ENCODE measurements around the gene SLC9A8. TPM values are rescaled to one million over a fixed set of nuclear protein-coding genes. Genes with fewer than 3 reads are reported as not detected.
A peak's percentile ranks its signal among the peaks of the same experiment; 100 is the strongest.

SLC9A8 gene
- total and polyA plus RNA-seq, 8 donors = 7.5 to 16.7 (median 8.8) TPM

DNA sequence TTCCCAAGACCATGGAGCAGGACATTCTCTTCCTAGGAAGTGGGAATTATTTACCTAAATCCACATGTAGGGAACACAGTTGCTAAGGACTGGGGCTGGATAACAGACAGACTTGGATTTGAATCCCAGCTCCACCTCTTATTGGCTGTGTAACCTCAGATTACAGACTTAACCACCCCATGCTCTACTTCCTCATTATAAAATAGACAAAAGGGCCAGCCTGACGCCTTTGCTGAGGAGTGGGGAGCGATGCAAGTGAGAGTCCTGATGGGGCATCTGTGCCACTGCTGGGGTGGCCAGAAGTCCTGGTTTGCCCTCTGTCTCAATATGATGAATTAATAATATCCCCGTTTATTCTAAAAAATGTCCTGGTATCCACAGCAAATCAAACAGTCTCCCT lies 55.9 kb downstream of the SLC9A8 start:
- no peak for ATAC-seq
- TF ChIP-seq, protein P1, sequence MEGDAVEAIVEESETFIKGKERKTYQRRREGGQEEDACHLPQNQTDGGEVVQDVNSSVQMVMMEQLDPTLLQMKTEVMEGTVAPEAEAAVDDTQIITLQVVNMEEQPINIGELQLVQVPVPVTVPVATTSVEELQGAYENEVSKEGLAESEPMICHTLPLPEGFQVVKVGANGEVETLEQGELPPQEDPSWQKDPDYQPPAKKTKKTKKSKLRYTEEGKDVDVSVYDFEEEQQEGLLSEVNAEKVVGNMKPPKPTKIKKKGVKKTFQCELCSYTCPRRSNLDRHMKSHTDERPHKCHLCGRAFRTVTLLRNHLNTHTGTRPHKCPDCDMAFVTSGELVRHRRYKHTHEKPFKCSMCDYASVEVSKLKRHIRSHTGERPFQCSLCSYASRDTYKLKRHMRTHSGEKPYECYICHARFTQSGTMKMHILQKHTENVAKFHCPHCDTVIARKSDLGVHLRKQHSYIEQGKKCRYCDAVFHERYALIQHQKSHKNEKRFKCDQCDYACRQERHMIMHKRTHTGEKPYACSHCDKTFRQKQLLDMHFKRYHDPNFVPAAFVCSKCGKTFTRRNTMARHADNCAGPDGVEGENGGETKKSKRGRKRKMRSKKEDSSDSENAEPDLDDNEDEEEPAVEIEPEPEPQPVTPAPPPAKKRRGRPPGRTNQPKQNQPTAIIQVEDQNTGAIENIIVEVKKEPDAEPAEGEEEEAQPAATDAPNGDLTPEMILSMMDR (IDR thresholded peaks at IDR 0.05) = no peak

DNA sequence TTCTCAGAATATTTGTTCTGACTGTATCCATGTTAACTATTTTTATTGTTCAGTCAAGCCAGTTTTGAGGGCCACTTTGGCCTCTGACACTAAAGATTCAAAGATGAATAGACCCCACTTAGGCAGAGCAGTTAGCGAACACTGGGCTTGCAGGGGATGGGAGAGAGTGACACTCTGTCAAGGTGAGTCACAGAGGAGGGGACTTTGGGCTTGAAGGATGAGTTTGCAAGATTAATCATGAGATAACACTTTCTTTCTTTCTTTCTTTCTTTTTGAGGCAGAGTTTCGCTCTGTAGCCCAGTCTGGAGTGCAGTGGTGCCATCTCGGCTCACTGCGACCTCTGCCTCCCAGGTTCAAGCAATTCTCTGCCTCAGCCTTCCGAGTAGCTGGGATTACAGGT lies 56.3 kb downstream of the SLC9A8 start:
- no peaks in the 10 kb centered on the region for H3K4me1 ChIP-seq
- no peak overlapping the region for H3K27ac ChIP-seq
- DNase-seq = no peak
- H3K4me3 ChIP-seq = no peak overlapping the region
- H3K36me3 ChIP-seq = peaks cover 0 to 95% of the 10 kb centered on the region in 2 donors
- H3K9me3 ChIP-seq = no peaks in the 10 kb centered on the region
- no peaks in the 10 kb centered on the region for H3K27me3 ChIP-seq
- ATAC-seq = no peak
- intact Hi-C loops (cut with DNase I) = no loop called here
- TF ChIP-seq, protein P1 (IDR thresholded peaks at IDR 0.05) = no peak

More for the DNA sequence above, 55.9 kb downstream of the SLC9A8 start:
- Histone ChIP-seq H3K4me1 (no peaks in the 10 kb centered on the region), H3K9me3 (no peaks in the 10 kb centered on the region), H3K27ac (no peak overlapping the region), H3K27me3 (no peaks in the 10 kb centered on the region), H3K36me3 (peaks cover 0 to 95% of the 10 kb centered on the region in 2 donors), H3K4me3 (no peak overlapping the region)
- intact Hi-C loops (cut with DNase I) = no loop called here
- no peak for DNase-seq

DNA sequence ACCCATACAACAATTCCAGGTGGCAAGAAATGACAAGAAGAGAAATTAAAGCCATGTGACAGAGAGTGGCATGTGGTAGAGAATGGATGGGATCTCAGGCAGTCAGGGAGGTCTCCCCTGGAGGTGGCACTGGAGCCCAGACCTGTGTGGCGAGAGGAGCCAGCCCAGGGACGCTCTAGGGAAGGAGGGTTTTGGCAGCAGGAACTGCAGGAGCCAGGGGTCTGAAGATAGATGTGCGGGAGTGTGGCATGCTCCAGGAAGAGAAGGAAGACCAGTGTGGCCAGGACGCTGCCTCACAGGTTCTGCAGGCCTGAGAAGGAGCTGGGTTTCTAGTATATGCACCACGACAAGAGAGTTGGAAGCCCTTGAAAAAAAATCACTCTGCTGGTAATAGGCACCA lies 57.6 kb downstream of the SLC9A8 start:
- H3K27me3 ChIP-seq = no peaks in the 10 kb centered on the region
- peaks cover 0 to 95% of the 10 kb centered on the region in 2 donors for H3K36me3 ChIP-seq
- no peak overlapping the region for H3K4me3 ChIP-seq
- no peaks in the 10 kb centered on the region for H3K9me3 ChIP-seq
- peak in 1 of 4 donors; percentile 3 for DNase-seq
- H3K27ac ChIP-seq = no peak overlapping the region
- no peak for ATAC-seq
- H3K4me1 ChIP-seq = no peaks in the 10 kb centered on the region
- TF ChIP-seq, protein P1 (IDR thresholded peaks at IDR 0.05) = no peak
- intact Hi-C loops (cut with DNase I) = no loop called here

DNA sequence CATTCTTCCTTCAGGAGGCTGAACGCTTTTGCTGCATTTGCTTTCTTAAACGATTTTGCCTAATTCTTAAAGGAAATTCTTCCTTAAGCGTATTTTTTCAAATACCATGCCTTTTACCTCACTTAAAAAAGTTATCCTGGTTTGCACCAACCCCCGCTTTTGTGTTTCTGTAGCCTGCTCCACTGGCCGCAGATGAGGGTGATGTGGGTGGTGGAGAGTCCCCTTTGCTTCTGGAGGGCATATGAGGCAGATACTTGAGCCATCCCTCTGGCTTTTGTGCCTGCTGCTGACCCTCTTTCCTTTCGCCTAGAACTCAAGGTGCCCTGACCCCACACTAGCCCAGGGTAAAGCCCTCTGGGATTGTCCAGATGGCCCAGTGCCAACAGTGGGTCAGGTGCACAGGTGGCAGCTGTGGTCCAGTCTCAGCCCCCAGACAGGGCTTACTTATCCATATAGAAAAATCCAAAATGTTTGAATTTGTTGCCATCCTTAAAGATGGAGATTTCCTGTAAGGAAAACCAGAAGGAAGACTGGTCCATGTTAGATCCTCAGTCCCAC lies 58.8 kb downstream of the SLC9A8 start:
- peaks cover 0 to 95% of the 10 kb centered on the region in 2 donors for H3K36me3 ChIP-seq
- H3K27me3 ChIP-seq = no peaks in the 10 kb centered on the region
- H3K27ac ChIP-seq = no peak overlapping the region
- DNase-seq (no peak), ATAC-seq (no peak)
- TF ChIP-seq, protein P1 (IDR thresholded peaks at IDR 0.05) = no peak
- no peaks in the 10 kb centered on the region for H3K9me3 ChIP-seq
- intact Hi-C loops (cut with DNase I) = no loop called here
- H3K4me3 ChIP-seq = no peak overlapping the region
- H3K4me1 ChIP-seq = no peaks in the 10 kb centered on the region

DNA sequence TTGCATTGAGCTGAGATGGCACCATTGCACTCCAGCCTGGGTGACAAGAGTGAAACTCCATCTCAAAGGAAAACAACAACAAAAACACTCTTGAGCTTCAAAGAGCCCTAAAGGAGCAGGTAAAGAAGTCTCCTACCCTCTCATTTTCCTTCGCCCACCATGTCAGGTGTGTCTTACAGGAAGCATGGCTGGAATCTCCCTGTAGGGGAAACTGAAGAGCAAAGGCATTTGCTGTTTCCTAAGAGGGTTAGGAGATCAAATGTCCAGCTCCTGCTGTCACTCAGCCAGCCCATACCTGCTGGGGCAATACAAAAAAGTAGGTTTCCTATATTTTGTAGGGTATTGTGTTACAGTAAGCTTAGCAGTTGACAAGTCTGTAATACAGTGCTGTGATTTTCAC lies 59.4 kb downstream of the SLC9A8 start:
- DNase-seq (no peak), ATAC-seq (no peak)
- intact Hi-C loops (cut with DNase I) = no loop called here
- Histone ChIP-seq H3K36me3 (peaks cover 0 to 97% of the 10 kb centered on the region in 2 donors), H3K9me3 (no peaks in the 10 kb centered on the region), H3K4me1 (no peaks in the 10 kb centered on the region), H3K4me3 (no peak overlapping the region), H3K27ac (no peak overlapping the region), H3K27me3 (no peaks in the 10 kb centered on the region)
- TF ChIP-seq, protein P1 (IDR thresholded peaks at IDR 0.05) = no peak
